K562 (cell line): ENCODE measurements around the gene ART1. TPM values are rescaled to one million over a fixed set of nuclear protein-coding genes. Genes with fewer than 3 reads are reported as not detected.

ENCODE experiments used
- CAMTA2 ChIP-seq: fragments of 250-450 bp; sonication (Bioruptor Pico); conservative IDR thresholded peaks from 2 replicates; pipeline ENCODE4 v1.5.1; 2022
- CEBPZ ChIP-seq: fragments of 150-350 bp; IDR thresholded peaks from 2 replicates; pipeline ENCODE4 v1.6.1; 2014; ENCODE audit warnings: low read depth, mild to moderate bottlenecking, low read length, borderline replicate concordance
- CTCF ChIP-seq, 3 experiments: IDR thresholded peaks in 2 of 3; conservative IDR thresholded peaks in 1 of 3; 2 replicates each; pipeline ENCODE4 v1.5.1; 2011 to 2012; ENCODE audit warnings: low read length in 3 of 3, mild to moderate bottlenecking in 3 of 3, control low read depth in 2 of 3, improper control_type of control experiment in 1 of 3, inconsistent platforms in 1 of 3, low read depth in 1 of 3, mixed read lengths in 1 of 3, moderate library complexity in 1 of 3; ENCODE audit not compliant: insufficient read depth in 2 of 3
- HNRNPUL1 ChIP-seq: fragments of 200-400 bp; formaldehyde crosslinking; IDR thresholded peaks from 2 replicates; pipeline ENCODE4 v1.6.1; 2017; ENCODE audit warnings: low read length
- IFI16 ChIP-seq: fragments of 250-450 bp; sonication (Bioruptor Pico); IDR thresholded peaks from 2 replicates; pipeline ENCODE4 v2.1.2; 2022; ENCODE audit warnings: mild to moderate bottlenecking, inconsistent platforms
- IRF2 ChIP-seq: sonication (generic); formaldehyde crosslinking; IDR thresholded peaks from 2 replicates; pipeline ENCODE4 v1.8.1; 2022; ENCODE audit warnings: mild to moderate bottlenecking, missing genetic modification reagents
- JUNB ChIP-seq: fragments of 450-650 bp; formaldehyde crosslinking; conservative IDR thresholded peaks from 2 replicates; pipeline ENCODE4 v1.4.0; 2020; ENCODE audit warnings: mild to moderate bottlenecking
- KDM2B ChIP-seq: fragments of 250-450 bp; sonication (Bioruptor Pico); IDR thresholded peaks from 2 replicates; pipeline ENCODE4 v1.8.0; 2021; ENCODE audit warnings: mild to moderate bottlenecking, moderate library complexity
- MTA2 ChIP-seq: fragments of 450-650 bp; IDR thresholded peaks from 2 replicates; pipeline ENCODE4 v1.6.1; 2016; ENCODE audit warnings: low read depth
- RAD51 ChIP-seq: fragments of 450-650 bp; IDR thresholded peaks from 2 replicates; pipeline ENCODE4 v1.7.1; 2016; ENCODE audit warnings: low read depth, mild to moderate bottlenecking, borderline replicate concordance
- RBM39 ChIP-seq: fragments of 200-400 bp; formaldehyde crosslinking; optimal IDR thresholded peaks from 2 replicates; pipeline ENCODE3; 2018; ENCODE audit warnings: low read depth, low read length
- RFX1 ChIP-seq: fragments of 450-650 bp; IDR thresholded peaks from 2 replicates; pipeline ENCODE4 v1.6.1; 2016; ENCODE audit warnings: mild to moderate bottlenecking, moderate library complexity
- SMAD4 ChIP-seq: fragments of 250-450 bp; sonication (Bioruptor Pico); conservative IDR thresholded peaks from 2 replicates; pipeline ENCODE4 v1.8.0; 2021; ENCODE audit warnings: inconsistent platforms, mild to moderate bottlenecking, moderate library complexity
- SMARCE1 ChIP-seq: fragments of 450-650 bp; IDR thresholded peaks from 2 replicates; pipeline ENCODE4 v1.7.1; 2016; ENCODE audit warnings: mild to moderate bottlenecking
- SREBF1 ChIP-seq: fragments of 150-350 bp; IDR thresholded peaks from 2 replicates; pipeline ENCODE4 v1.6.1; 2014; ENCODE audit warnings: antibody characterized with exemption, low read depth, low read length, borderline replicate concordance
- TCF3 ChIP-seq: sonication (generic); formaldehyde crosslinking; IDR thresholded peaks from 2 replicates; pipeline ENCODE4 v1.4.0; 2020; ENCODE audit warnings: mild to moderate bottlenecking, missing genetic modification reagents
- ZNF121 ChIP-seq: sonication (generic); formaldehyde crosslinking; conservative IDR thresholded peaks from 2 replicates; pipeline ENCODE4 v1.8.0; 2022; ENCODE audit warnings: missing genetic modification reagents
- ZNF217 ChIP-seq: sonication (generic); formaldehyde crosslinking; IDR thresholded peaks from 2 replicates; pipeline ENCODE4 v1.8.0; 2022; ENCODE audit warnings: mild to moderate bottlenecking, missing genetic modification reagents
- ZNF224 ChIP-seq: sonication (generic); formaldehyde crosslinking; IDR thresholded peaks from 2 replicates; pipeline ENCODE4 v1.8.0; 2022; ENCODE audit warnings: mild to moderate bottlenecking, missing genetic modification reagents
- ZNF232 ChIP-seq: sonication (generic); formaldehyde crosslinking; IDR thresholded peaks from 2 replicates; pipeline ENCODE4 v1.8.0; 2022; ENCODE audit warnings: mild to moderate bottlenecking, missing genetic modification reagents
- ZNF347 ChIP-seq: fragments of 450-650 bp; formaldehyde crosslinking; IDR thresholded peaks from 2 replicates; pipeline ENCODE4 v1.4.0; 2020; ENCODE audit warnings: low read depth, mild to moderate bottlenecking, moderate library complexity
- ZNF41 ChIP-seq: fragments of 250-450 bp; sonication (Bioruptor Pico); conservative IDR thresholded peaks from 2 replicates; pipeline ENCODE4 v1.4.0; 2020; ENCODE audit warnings: mild to moderate bottlenecking
- ZNF57 ChIP-seq: fragments of 450-650 bp; formaldehyde crosslinking; IDR thresholded peaks from 2 replicates; pipeline ENCODE4 v1.4.0; 2020; ENCODE audit warnings: mild to moderate bottlenecking, moderate library complexity
- polyA plus RNA-seq, 8 experiments: library from polyadenylated mRNA; depleted of rRNA in 4 of 8; stranded (reverse) in 5 of 8; unstranded in 3 of 8; fragments of >200 nt; fragmentation: Nextera tagmentation in 2 of 8; fragmentation: Illumina TruSeq in 1 of 8; extraction: Ambion mirVana in 2 of 8; extraction: Trizol in 1 of 8; gene quantifications; 2 replicates each; pipeline versions ENCODE4 v1.2.1 to v1.2.3, GENCODE V29; 2011 to 2014; ENCODE audit warnings: inconsistent platforms in 1 of 8, missing spikeins in 1 of 8
- total RNA-seq, 7 experiments: library from RNA; depleted of rRNA in 6 of 7; stranded (reverse); fragments of >200 nt in 6 of 7; fragmentation: Illumina TruSeq in 2 of 7; extraction: Trizol in 2 of 7; gene quantifications; 2 replicates each; pipeline versions ENCODE4 v1.2.1 to v1.2.3, GENCODE V29; 2011 to 2021; ENCODE audit warnings: low replicate concordance in 1 of 7
- TF ChIP-seq, protein P1 (sequence below): IDR thresholded peaks from 3 replicates; pipeline ENCODE4 v1.6.1; 2011; ENCODE audit warnings: borderline replicate concordance, mild to moderate bottlenecking; ENCODE audit not compliant: insufficient read length, insufficient read depth

Gene ART1
- total and polyA plus RNA-seq, 9 of the 15 experiments (the other 6 are each of a cell fraction or from before 2014, with no cell fraction given), result not detected

DNA sequence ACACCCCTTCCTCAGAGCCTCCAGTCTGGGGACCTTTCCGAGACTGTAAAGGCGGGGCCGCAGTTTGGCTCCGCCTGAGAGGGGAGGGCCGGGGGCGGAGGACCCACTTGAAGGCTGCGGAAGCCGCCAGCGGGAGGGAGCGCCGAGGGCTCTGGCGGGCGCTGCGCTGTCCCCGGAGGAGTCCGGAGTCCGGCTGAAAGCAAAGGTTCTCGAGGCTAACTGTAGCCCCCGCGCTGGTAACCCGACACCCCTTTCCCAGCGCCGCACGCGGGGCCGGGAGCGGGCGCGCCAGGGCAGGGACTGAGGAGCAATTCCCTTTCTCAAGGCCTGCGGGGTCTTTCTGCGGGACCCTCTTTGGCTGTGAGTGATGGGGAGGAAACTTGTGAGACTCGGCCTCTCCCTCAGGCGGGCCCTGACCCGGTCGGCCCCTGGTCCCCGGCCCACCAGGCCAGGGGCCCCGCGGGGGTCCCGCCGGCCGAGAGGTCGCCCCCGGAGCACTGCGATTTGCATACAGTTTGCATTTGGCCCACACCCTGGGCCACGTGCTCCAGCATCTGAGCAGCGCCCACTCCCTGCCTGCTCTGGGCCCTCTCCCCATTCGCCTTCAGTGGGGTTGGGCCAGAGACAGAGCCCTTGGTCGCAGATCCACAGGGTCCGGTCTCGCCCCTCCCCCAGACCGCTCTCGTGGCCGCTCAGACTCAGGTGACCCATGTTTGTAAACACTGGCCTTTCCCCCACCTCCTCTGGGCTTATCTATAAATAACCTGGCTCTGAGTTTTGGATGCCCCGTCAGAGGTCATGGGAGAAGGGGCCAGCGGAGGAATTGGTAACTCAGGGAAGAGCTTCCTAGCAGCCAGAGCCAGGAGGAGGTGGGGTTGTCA, 2.6 kb upstream of the ART1 start (continued):
- TF ChIP-seq CEBPZ (no peak), ZNF232 (no peak), CAMTA2 (CRISPR knock-in tag) (no peak), ZNF224 (CRISPR knock-in tag) (no peak), ZNF347 (CRISPR knock-in tag) (no peak), SMARCE1 (peak; percentile 25; the same call in 1 of the 2 replicates), RFX1 (no peak), ZNF57 (no peak), CTCF (IDR thresholded peaks at IDR 0.05 in 2 of 3, conservative IDR thresholded peaks at IDR 0.05 in 1 of 3; ENCODE audit: insufficient read depth in 2 of 3, low read depth in 1 of 3, low read length in 3 of 3) (no peak), KDM2B (CRISPR knock-in tag) (peak; percentile 86; the same call in 1 of the 2 replicates), ZNF121 (CRISPR knock-in tag) (no peak), TCF3 (0 out of 2 replicates have a peak, but pooled peaks have one; percentile 25), RBM39 (no peak), MTA2 (no peak), SMAD4 (peak; percentile 28; the same call in 1 of the 2 replicates), IFI16 (CRISPR knock-in tag) (no peak), RAD51 (peak; percentile 73), ZNF41 (CRISPR knock-in tag) (no peak), IRF2 (no peak), ZNF217 (CRISPR knock-in tag) (no peak), HNRNPUL1 (no peak), SREBF1 (no peak), JUNB (CRISPR knock-in tag) (no peak)
- TF ChIP-seq, protein P1, sequence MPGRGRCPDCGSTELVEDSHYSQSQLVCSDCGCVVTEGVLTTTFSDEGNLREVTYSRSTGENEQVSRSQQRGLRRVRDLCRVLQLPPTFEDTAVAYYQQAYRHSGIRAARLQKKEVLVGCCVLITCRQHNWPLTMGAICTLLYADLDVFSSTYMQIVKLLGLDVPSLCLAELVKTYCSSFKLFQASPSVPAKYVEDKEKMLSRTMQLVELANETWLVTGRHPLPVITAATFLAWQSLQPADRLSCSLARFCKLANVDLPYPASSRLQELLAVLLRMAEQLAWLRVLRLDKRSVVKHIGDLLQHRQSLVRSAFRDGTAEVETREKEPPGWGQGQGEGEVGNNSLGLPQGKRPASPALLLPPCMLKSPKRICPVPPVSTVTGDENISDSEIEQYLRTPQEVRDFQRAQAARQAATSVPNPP, result no peak
